ENCODE results near the gene ENHO.

Gene ENHO

GRCh38 chr9:34546834-34547827, 24.3 kb upstream of the ENHO start:
- DNase-seq (ENCODE audit: low spot score) = peak; percentile 69
- no peak overlapping the region for H2BK120ac ChIP-seq (ENCODE audit: low read depth, low read length)
- peak overlapping the region; percentile 65 for H2AK5ac ChIP-seq (ENCODE audit: low read depth, low read length)
- H3K4me3 ChIP-seq (ENCODE audit: low read length in 2 of 2) = no peak overlapping the region
- H3K27me3 ChIP-seq (ENCODE audit: control insufficient read depth in 3 of 3, insufficient read depth in 3 of 3, low read depth in 1 of 3, low read length in 3 of 3) = no peaks in the 10 kb centered on the region
- H3K23ac ChIP-seq (ENCODE audit: low read depth, low read length, poor library complexity) = peak overlapping the region; percentile 44
- H3K27ac ChIP-seq (replicated peaks; ENCODE audit: low read length) = no peak overlapping the region
- peak overlapping the region; percentile 70 for H3K9ac ChIP-seq (ENCODE audit: low read depth, low read length, poor library complexity)
- peaks cover 0 to 2% of the 10 kb centered on the region in 2 donors for H3K4me1 ChIP-seq (ENCODE audit: control insufficient read depth in 2 of 2, insufficient read depth in 1 of 2, low read depth in 1 of 2, low read length in 2 of 2)
- H3K18ac ChIP-seq (ENCODE audit: low read length) = peak overlapping the region; percentile 74
- peaks cover 2 to 24% of the 10 kb centered on the region in 2 donors for H3K36me3 ChIP-seq (replicated peaks in 1 of 2; ENCODE audit: control insufficient read depth in 2 of 2, insufficient read depth in 2 of 2, low read length in 2 of 2)
- H3K4me2 ChIP-seq (ENCODE audit: insufficient read depth, low read length, poor library complexity, severe bottlenecking) = no peak overlapping the region
- H4K91ac ChIP-seq (ENCODE audit: low read depth, low read length, poor library complexity) = no peak overlapping the region
- H3K9me3 ChIP-seq (replicated peaks in 1 of 2; ENCODE audit: control insufficient read depth in 2 of 2, insufficient read depth in 1 of 2, low read depth in 1 of 2, low read length in 2 of 2) = peaks cover 0 to under 1% of the 10 kb centered on the region in 2 donors
- no peak overlapping the region for H3K14ac ChIP-seq (ENCODE audit: low read length)
- H2BK5ac ChIP-seq (ENCODE audit: low read length) = peak overlapping the region; percentile 27
- no peak overlapping the region for H2BK12ac ChIP-seq (ENCODE audit: low read length)
- no peak overlapping the region for H3K4ac ChIP-seq (ENCODE audit: low read length)
- no CpG with 5 or more reads among the region's 16 CpGs for WGBS, 2 donors (ENCODE audit: extremely low coverage in 2 of 2, insufficient read length in 2 of 2, insufficient replicate concordance in 1 of 2)
- H3K79me1 ChIP-seq (ENCODE audit: low read depth, low read length) = peaks cover 3% of the 10 kb centered on the region
- no peak overlapping the region for H4K8ac ChIP-seq (ENCODE audit: low read depth, low read length)
- peak overlapping the region; percentile 9 for H2BK15ac ChIP-seq (ENCODE audit: low read length)
- no peak overlapping the region for H2AFZ ChIP-seq (ENCODE audit: low read length)

- peak overlapping the region; percentile 70 for H3K9ac ChIP-seq (ENCODE audit: low read depth, low read length, poor library complexity)
- H3K18ac ChIP-seq (ENCODE audit: low read length) = peak overlapping the region; percentile 74
- peaks cover 0 to 2% of the 10 kb centered on the region in 2 donors for H3K4me1 ChIP-seq (ENCODE audit: control insufficient read depth in 2 of 2, insufficient read depth in 1 of 2, low read depth in 1 of 2, low read length in 2 of 2)
- H3K9me3 ChIP-seq (replicated peaks in 1 of 2; ENCODE audit: control insufficient read depth in 2 of 2, insufficient read depth in 1 of 2, low read depth in 1 of 2, low read length in 2 of 2) = peaks cover 0 to 2% of the 10 kb centered on the region in 2 donors
- H4K91ac ChIP-seq (ENCODE audit: low read depth, low read length, poor library complexity) = no peak overlapping the region
- H3K23ac ChIP-seq (ENCODE audit: low read depth, low read length, poor library complexity) = peak overlapping the region; percentile 44
- H3K36me3 ChIP-seq (replicated peaks in 1 of 2; ENCODE audit: control insufficient read depth in 2 of 2, insufficient read depth in 2 of 2, low read length in 2 of 2) = peaks cover 2 to 16% of the 10 kb centered on the region in 2 donors
- H3K4me3 ChIP-seq (ENCODE audit: low read length in 2 of 2) = no peak overlapping the region
- H2BK12ac ChIP-seq (ENCODE audit: low read length) = no peak overlapping the region
- no peak for DNase-seq (ENCODE audit: low spot score)
- peak overlapping the region; percentile 9 for H2BK15ac ChIP-seq (ENCODE audit: low read length)
- no peak overlapping the region for H3K27ac ChIP-seq (replicated peaks; ENCODE audit: low read length)
- H3K4me2 ChIP-seq (ENCODE audit: insufficient read depth, low read length, poor library complexity, severe bottlenecking) = no peak overlapping the region
- no peak overlapping the region for H2BK120ac ChIP-seq (ENCODE audit: low read depth, low read length)
- peak overlapping the region; percentile 27 for H2BK5ac ChIP-seq (ENCODE audit: low read length)
- peaks cover 3% of the 10 kb centered on the region for H3K79me1 ChIP-seq (ENCODE audit: low read depth, low read length)
- H2AFZ ChIP-seq (ENCODE audit: low read length) = no peak overlapping the region
- no peak overlapping the region for H3K14ac ChIP-seq (ENCODE audit: low read length)
- whole genome bisulfite sequencing, 2 donors (ENCODE audit: extremely low coverage in 2 of 2, insufficient read length in 2 of 2, insufficient replicate concordance in 1 of 2) = no CpG with 5 or more reads among the region's 7 CpGs
- no peak overlapping the region for H4K8ac ChIP-seq (ENCODE audit: low read depth, low read length)
- no peak overlapping the region for H3K4ac ChIP-seq (ENCODE audit: low read length)
- no peaks in the 10 kb centered on the region for H3K27me3 ChIP-seq (ENCODE audit: control insufficient read depth in 3 of 3, insufficient read depth in 3 of 3, low read depth in 1 of 3, low read length in 3 of 3)
- peak overlapping the region; percentile 65 for H2AK5ac ChIP-seq (ENCODE audit: low read depth, low read length)
These were observed 23.5 kb upstream of the ENHO start for GRCh38 chr9:34546102-34546833.

GRCh38 chr9:34545497-34545896, 22.7 kb upstream of the ENHO start:
- H2BK12ac ChIP-seq (ENCODE audit: low read length) = peak overlapping the region; percentile 52
- H3K9ac ChIP-seq (ENCODE audit: low read depth, low read length, poor library complexity) = no peak overlapping the region
- H3K4ac ChIP-seq (ENCODE audit: low read length) = no peak overlapping the region
- no peak overlapping the region for H2BK15ac ChIP-seq (ENCODE audit: low read length)
- no peak overlapping the region for H3K23ac ChIP-seq (ENCODE audit: low read depth, low read length, poor library complexity)
- DNase-seq (ENCODE audit: low spot score) = no peak
- H2AFZ ChIP-seq (ENCODE audit: low read length) = no peak overlapping the region
- no peak overlapping the region for H2BK120ac ChIP-seq (ENCODE audit: low read depth, low read length)
- H3K4me2 ChIP-seq (ENCODE audit: insufficient read depth, low read length, poor library complexity, severe bottlenecking) = no peak overlapping the region
- peak overlapping the region; percentile 3 for H3K18ac ChIP-seq (ENCODE audit: low read length)
- no CpG with 5 or more reads among the region's 6 CpGs for WGBS, 2 donors (ENCODE audit: extremely low coverage in 2 of 2, insufficient read length in 2 of 2, insufficient replicate concordance in 1 of 2)
- H3K27me3 ChIP-seq (ENCODE audit: control insufficient read depth in 3 of 3, insufficient read depth in 3 of 3, low read depth in 1 of 3, low read length in 3 of 3) = no peaks in the 10 kb centered on the region
- no peak overlapping the region for H2AK5ac ChIP-seq (ENCODE audit: low read depth, low read length)
- peaks cover 0 to 2% of the 10 kb centered on the region in 2 donors for H3K4me1 ChIP-seq (ENCODE audit: control insufficient read depth in 2 of 2, insufficient read depth in 1 of 2, low read depth in 1 of 2, low read length in 2 of 2)
- no peak overlapping the region for H3K27ac ChIP-seq (replicated peaks; ENCODE audit: low read length)
- H3K79me1 ChIP-seq (ENCODE audit: low read depth, low read length) = peaks cover 3% of the 10 kb centered on the region
- H3K36me3 ChIP-seq (replicated peaks in 1 of 2; ENCODE audit: control insufficient read depth in 2 of 2, insufficient read depth in 2 of 2, low read length in 2 of 2) = peaks cover 0 to 8% of the 10 kb centered on the region in 2 donors
- H3K9me3 ChIP-seq (replicated peaks in 1 of 2; ENCODE audit: control insufficient read depth in 2 of 2, insufficient read depth in 1 of 2, low read depth in 1 of 2, low read length in 2 of 2) = peaks cover 0 to 2% of the 10 kb centered on the region in 2 donors
- H3K4me3 ChIP-seq (ENCODE audit: low read length in 2 of 2) = no peak overlapping the region
- no peak overlapping the region for H4K91ac ChIP-seq (ENCODE audit: low read depth, low read length, poor library complexity)
- H4K8ac ChIP-seq (ENCODE audit: low read depth, low read length) = no peak overlapping the region
- no peak overlapping the region for H3K14ac ChIP-seq (ENCODE audit: low read length)
- H2BK5ac ChIP-seq (ENCODE audit: low read length) = no peak overlapping the region

DNA sequence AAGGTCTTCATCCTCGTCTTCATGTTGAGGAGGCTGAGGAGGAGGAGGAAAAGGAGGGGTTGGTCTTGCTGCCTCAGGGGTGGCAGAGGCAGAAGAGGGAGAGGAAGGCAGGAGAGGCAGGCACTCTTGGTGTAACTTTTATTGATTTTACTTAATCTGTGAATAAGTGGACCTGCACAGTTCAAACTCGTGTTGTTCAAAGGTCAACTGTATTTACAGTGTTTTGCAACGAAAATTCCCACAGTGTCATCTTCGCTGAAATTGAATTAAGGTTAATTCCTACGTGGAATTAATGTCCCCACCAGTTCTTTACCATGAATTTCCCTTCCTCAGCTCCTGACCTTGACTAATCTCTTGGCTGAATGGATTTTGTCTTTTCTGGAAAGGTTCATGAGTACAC, 21.2 kb upstream of the ENHO start:
- Histone ChIP-seq H2AK5ac (ENCODE audit: low read depth, low read length) (no peak overlapping the region), H3K9me3 (replicated peaks in 1 of 2; ENCODE audit: control insufficient read depth in 2 of 2, insufficient read depth in 1 of 2, low read depth in 1 of 2, low read length in 2 of 2) (peaks cover 0 to 2% of the 10 kb centered on the region in 2 donors), H4K91ac (ENCODE audit: low read depth, low read length, poor library complexity) (no peak overlapping the region), H3K79me1 (ENCODE audit: low read depth, low read length) (peaks cover 3% of the 10 kb centered on the region), H3K4me3 (ENCODE audit: low read length in 2 of 2) (no peak overlapping the region), H3K27ac (replicated peaks; ENCODE audit: low read length) (no peak overlapping the region), H3K4me2 (ENCODE audit: insufficient read depth, low read length, poor library complexity, severe bottlenecking) (no peak overlapping the region), H3K4me1 (ENCODE audit: control insufficient read depth in 2 of 2, insufficient read depth in 1 of 2, low read depth in 1 of 2, low read length in 2 of 2) (peaks cover 0 to 2% of the 10 kb centered on the region in 2 donors), H3K9ac (ENCODE audit: low read depth, low read length, poor library complexity) (no peak overlapping the region), H2BK12ac (ENCODE audit: low read length) (no peak overlapping the region), H3K18ac (ENCODE audit: low read length) (no peak overlapping the region), H2BK15ac (ENCODE audit: low read length) (no peak overlapping the region), H3K4ac (ENCODE audit: low read length) (no peak overlapping the region), H3K36me3 (replicated peaks in 1 of 2; ENCODE audit: control insufficient read depth in 2 of 2, insufficient read depth in 2 of 2, low read length in 2 of 2) (no peaks in the 10 kb centered on the region), H2BK5ac (ENCODE audit: low read length) (no peak overlapping the region), H4K8ac (ENCODE audit: low read depth, low read length) (no peak overlapping the region), H3K23ac (ENCODE audit: low read depth, low read length, poor library complexity) (no peak overlapping the region), H2AFZ (ENCODE audit: low read length) (no peak overlapping the region), H3K14ac (ENCODE audit: low read length) (no peak overlapping the region), H3K27me3 (ENCODE audit: control insufficient read depth in 3 of 3, insufficient read depth in 3 of 3, low read depth in 1 of 3, low read length in 3 of 3) (peaks cover 0 to 2% (median 0%) of the 10 kb centered on the region in 3 experiments), H2BK120ac (ENCODE audit: low read depth, low read length) (no peak overlapping the region)
- DNase-seq (ENCODE audit: low spot score) = no peak
- no CpG with 5 or more reads among the region's 5 CpGs for WGBS, 2 donors (ENCODE audit: extremely low coverage in 2 of 2, insufficient read length in 2 of 2, insufficient replicate concordance in 1 of 2)
